Astrocyte (in vitro differentiated cells and primary cell): ENCODE data around the gene PCARE. TPM values are rescaled to one million over a fixed set of nuclear protein-coding genes. Genes with fewer than 3 reads are reported as not detected.
A peak's percentile ranks its signal among the peaks of the same experiment; 100 is the strongest.

Source experiments
- DNase-seq: peaks from one replicate; pipeline ENCODE4 v3.0.0-alpha.2; 2010; ENCODE audit warnings: low read depth
- FAIRE-seq: peaks from 2 replicates; lab custom pipeline; 2011; peaks lifted over from hg19 to GRCh38; lab: Jason Lieb, UNC
- H2AFZ ChIP-seq: 2 replicates; pipeline ENCODE4 v1.6.0; 2012; ENCODE audit warnings: low read depth, low read length, inconsistent platforms
- H3K27ac ChIP-seq: 2 replicates; pipeline ENCODE4 v1.5.1; 2011; ENCODE audit warnings: low read depth, low read length, inconsistent platforms
- H3K27me3 ChIP-seq: 2 replicates; pipeline ENCODE4 v1.6.0; 2011; ENCODE audit warnings: low read length, inconsistent platforms; ENCODE audit not compliant: insufficient read depth
- H3K36me3 ChIP-seq: 2 replicates; pipeline ENCODE4 v1.5.1; 2011; ENCODE audit warnings: low read length, inconsistent platforms; ENCODE audit not compliant: insufficient read depth
- H3K4me1 ChIP-seq: 2 replicates; pipeline ENCODE4 v1.5.1; 2011; ENCODE audit warnings: low read length, inconsistent platforms; ENCODE audit not compliant: insufficient read depth
- H3K4me2 ChIP-seq: 2 replicates; pipeline ENCODE4 v1.6.0; 2012; ENCODE audit warnings: low read length, inconsistent platforms
- H3K4me3 ChIP-seq: 2 replicates; pipeline ENCODE4 v1.5.1; 2011; ENCODE audit warnings: low read depth, mild to moderate bottlenecking, low read length, inconsistent platforms; ENCODE audit not compliant: insufficient read depth
- H3K79me2 ChIP-seq: 2 replicates; pipeline ENCODE4 v1.6.0; 2012; ENCODE audit warnings: mild to moderate bottlenecking, low read length, inconsistent platforms; ENCODE audit not compliant: insufficient read depth
- H3K9ac ChIP-seq: 2 replicates; pipeline ENCODE4 v1.6.0; 2012; ENCODE audit warnings: mild to moderate bottlenecking, low read length, inconsistent platforms
- H3K9me3 ChIP-seq: 2 replicates; pipeline ENCODE4 v1.5.1; 2012; ENCODE audit warnings: low read depth, mild to moderate bottlenecking, low read length, inconsistent platforms; ENCODE audit not compliant: insufficient read depth
- H4K20me1 ChIP-seq: 2 replicates; pipeline ENCODE4 v1.6.0; 2012; ENCODE audit warnings: low read length, inconsistent platforms; ENCODE audit not compliant: insufficient read depth
- H3K27ac Mint-ChIP-seq: one replicate; pipeline ENCODE4 v1.8.0; 2021; ENCODE audit warnings: mild to moderate bottlenecking, mixed read lengths; ENCODE audit not compliant: unreplicated experiment
- H3K27me3 Mint-ChIP-seq: one replicate; pipeline ENCODE4 v1.8.0; 2021; ENCODE audit warnings: low read depth, mixed read lengths; ENCODE audit not compliant: unreplicated experiment
- H3K36me3 Mint-ChIP-seq: one replicate; pipeline ENCODE4 v1.8.0; 2021; ENCODE audit warnings: low read depth, mixed read lengths; ENCODE audit not compliant: unreplicated experiment
- H3K4me1 Mint-ChIP-seq: one replicate; pipeline ENCODE4 v1.8.0; 2021; ENCODE audit warnings: low read depth, mixed read lengths; ENCODE audit not compliant: unreplicated experiment
- H3K4me3 Mint-ChIP-seq: one replicate; pipeline ENCODE4 v1.8.0; 2021; ENCODE audit warnings: mild to moderate bottlenecking, moderate library complexity, mixed read lengths; ENCODE audit not compliant: unreplicated experiment
- H3K9me3 Mint-ChIP-seq: one replicate; pipeline ENCODE4 v1.8.0; 2021; ENCODE audit warnings: mild to moderate bottlenecking, mixed read lengths; ENCODE audit not compliant: unreplicated experiment
- EZH2 ChIP-seq: IDR thresholded peaks from 2 replicates; pipeline ENCODE4 v1.6.1; 2012; ENCODE audit warnings: mild to moderate bottlenecking, low read length, inconsistent platforms; ENCODE audit not compliant: insufficient read depth
- total RNA-seq: library from RNA; stranded (reverse); gene quantifications from 2 replicates; pipeline ENCODE4 v1.2.1, GENCODE V29; 2021
- TF ChIP-seq, protein P1 (sequence below): IDR thresholded peaks from 2 replicates; pipeline ENCODE4 v1.5.1; 2011; ENCODE audit warnings: low read depth, mild to moderate bottlenecking, inconsistent platforms, low read length, moderate library complexity; ENCODE audit not compliant: insufficient read depth

Gene PCARE
- total RNA-seq, 1 donor from 2014 or later, result not detected

DNA sequence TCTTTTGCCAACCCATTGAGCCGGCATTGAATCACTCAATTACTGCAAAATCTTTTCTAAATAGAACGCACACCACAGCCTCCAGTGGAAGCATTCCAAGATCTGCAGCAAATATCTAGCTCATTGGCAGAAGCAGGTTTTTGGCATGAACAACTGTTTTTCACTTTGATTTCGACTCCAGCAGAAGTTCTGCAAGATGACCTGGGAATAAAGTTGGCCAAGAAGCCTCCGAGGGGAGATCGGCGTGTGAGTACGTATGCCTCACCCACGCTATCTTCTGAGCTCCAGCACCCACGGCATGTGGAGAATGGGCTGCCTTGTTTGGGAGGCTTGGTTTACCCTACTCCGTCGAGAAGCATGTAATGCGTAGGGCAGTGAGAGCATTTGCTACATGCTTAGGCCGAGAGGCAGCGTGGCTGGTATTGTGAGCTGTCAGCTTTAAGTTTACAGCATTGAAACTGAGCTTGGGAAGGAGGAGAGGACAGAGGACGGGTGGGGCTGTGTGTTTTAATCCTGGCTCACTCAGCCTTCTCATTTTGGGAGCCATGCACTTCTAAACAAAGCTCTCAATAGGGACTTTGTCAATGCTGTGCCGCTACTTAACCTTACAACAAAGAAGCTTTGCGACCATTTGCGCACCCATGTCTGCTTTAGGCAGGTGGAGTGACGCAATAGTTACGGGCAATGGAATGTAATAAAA, 10.5 kb downstream of the PCARE start:
- no peak overlapping the region for H3K27ac Mint-ChIP-seq
- Histone ChIP-seq H3K9me3 (no peaks in the 10 kb centered on the region), H3K4me2 (peak overlapping the region; percentile 68), H3K4me1 (peaks cover 12% of the 10 kb centered on the region), H2AFZ (peak overlapping the region; percentile 62), H3K9ac (no peak overlapping the region), H3K36me3 (no peaks in the 10 kb centered on the region), H3K4me3 (no peak overlapping the region), H3K27me3 (no peaks in the 10 kb centered on the region), H3K27ac (no peak overlapping the region), H3K79me2 (no peaks in the 10 kb centered on the region), H4K20me1 (no peaks in the 10 kb centered on the region)
- no peaks in the 10 kb centered on the region for H3K9me3 Mint-ChIP-seq
- no peak overlapping the region for H3K4me3 Mint-ChIP-seq
- no peaks in the 10 kb centered on the region for H3K36me3 Mint-ChIP-seq
- peak; percentile 75 for DNase-seq
- TF ChIP-seq EZH2, result no peak
- TF ChIP-seq, protein P1, sequence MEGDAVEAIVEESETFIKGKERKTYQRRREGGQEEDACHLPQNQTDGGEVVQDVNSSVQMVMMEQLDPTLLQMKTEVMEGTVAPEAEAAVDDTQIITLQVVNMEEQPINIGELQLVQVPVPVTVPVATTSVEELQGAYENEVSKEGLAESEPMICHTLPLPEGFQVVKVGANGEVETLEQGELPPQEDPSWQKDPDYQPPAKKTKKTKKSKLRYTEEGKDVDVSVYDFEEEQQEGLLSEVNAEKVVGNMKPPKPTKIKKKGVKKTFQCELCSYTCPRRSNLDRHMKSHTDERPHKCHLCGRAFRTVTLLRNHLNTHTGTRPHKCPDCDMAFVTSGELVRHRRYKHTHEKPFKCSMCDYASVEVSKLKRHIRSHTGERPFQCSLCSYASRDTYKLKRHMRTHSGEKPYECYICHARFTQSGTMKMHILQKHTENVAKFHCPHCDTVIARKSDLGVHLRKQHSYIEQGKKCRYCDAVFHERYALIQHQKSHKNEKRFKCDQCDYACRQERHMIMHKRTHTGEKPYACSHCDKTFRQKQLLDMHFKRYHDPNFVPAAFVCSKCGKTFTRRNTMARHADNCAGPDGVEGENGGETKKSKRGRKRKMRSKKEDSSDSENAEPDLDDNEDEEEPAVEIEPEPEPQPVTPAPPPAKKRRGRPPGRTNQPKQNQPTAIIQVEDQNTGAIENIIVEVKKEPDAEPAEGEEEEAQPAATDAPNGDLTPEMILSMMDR, result no peak
- H3K27me3 Mint-ChIP-seq, result peaks cover 16% of the 10 kb centered on the region
- no peak for FAIRE-seq
- H3K4me1 Mint-ChIP-seq, result peaks cover 6% of the 10 kb centered on the region

DNA sequence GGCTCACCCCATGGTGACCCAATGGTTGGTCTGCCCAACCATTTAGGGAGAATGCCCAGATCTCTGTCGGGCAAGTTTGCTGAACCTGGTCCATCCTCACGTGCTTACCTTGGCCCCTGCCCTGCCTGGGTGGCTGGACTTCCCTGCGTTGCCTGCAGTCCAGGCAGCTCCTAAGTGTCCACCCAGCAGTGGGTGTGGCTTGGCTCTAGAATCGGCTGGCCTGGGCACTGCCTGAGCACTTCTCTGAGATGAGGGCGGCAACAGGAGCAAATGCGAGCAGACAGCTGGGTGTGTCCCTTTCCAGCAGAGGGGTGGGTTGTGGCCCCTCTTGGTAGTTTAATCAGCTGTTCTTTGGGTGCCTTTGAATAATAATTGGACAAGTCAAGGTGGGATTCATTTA, 11.3 kb downstream of the PCARE start:
- Mint-ChIP-seq H3K4me3 (no peak overlapping the region), H3K36me3 (no peaks in the 10 kb centered on the region), H3K27me3 (peaks cover 16% of the 10 kb centered on the region), H3K27ac (no peak overlapping the region), H3K4me1 (peaks cover 6% of the 10 kb centered on the region), H3K9me3 (no peaks in the 10 kb centered on the region)
- Histone ChIP-seq H4K20me1 (no peaks in the 10 kb centered on the region), H2AFZ (no peak overlapping the region), H3K4me3 (no peak overlapping the region), H3K9ac (no peak overlapping the region), H3K27ac (no peak overlapping the region), H3K9me3 (no peaks in the 10 kb centered on the region), H3K4me2 (peak overlapping the region; percentile 68), H3K79me2 (no peaks in the 10 kb centered on the region), H3K27me3 (no peaks in the 10 kb centered on the region), H3K36me3 (no peaks in the 10 kb centered on the region), H3K4me1 (peaks cover 12% of the 10 kb centered on the region)
- DNase-seq (no peak), FAIRE-seq (no peak)
- no peak for TF ChIP-seq EZH2
- TF ChIP-seq, protein P1, result no peak

DNA sequence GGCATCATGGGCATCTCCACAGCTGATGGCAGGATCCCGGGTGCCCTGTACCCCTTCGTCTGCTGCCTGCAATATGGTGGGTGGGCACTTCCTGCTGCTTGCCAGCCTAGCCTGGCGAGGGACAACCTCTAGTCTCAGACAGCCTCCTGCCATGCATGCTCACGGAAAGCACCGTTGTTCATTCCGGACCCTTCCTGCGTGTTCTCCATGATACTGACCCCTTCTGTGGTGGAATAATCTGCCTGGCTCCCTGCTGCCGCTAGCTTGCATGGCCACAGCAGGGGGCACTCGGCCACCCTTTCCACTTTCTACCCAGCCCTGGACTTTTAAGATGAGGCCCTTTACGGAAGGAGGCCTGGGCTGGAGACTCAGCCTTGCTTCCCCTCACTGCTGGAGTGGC, 12.0 kb downstream of the PCARE start:
- FAIRE-seq, result no peak
- peaks cover 6% of the 10 kb centered on the region for H3K4me1 Mint-ChIP-seq
- H4K20me1 ChIP-seq, result no peaks in the 10 kb centered on the region
- H3K9me3 ChIP-seq, result no peaks in the 10 kb centered on the region
- no peaks in the 10 kb centered on the region for H3K9me3 Mint-ChIP-seq
- no peaks in the 10 kb centered on the region for H3K79me2 ChIP-seq
- H3K4me2 ChIP-seq, result no peak overlapping the region
- DNase-seq, result no peak
- H3K4me3 ChIP-seq, result no peak overlapping the region
- H3K4me1 ChIP-seq, result peaks cover 12% of the 10 kb centered on the region
- no peak for TF ChIP-seq EZH2
- TF ChIP-seq, protein P1, result no peak
- no peaks in the 10 kb centered on the region for H3K27me3 ChIP-seq
- H2AFZ ChIP-seq, result no peak overlapping the region
- H3K27me3 Mint-ChIP-seq, result peaks cover 23% of the 10 kb centered on the region
- H3K9ac ChIP-seq, result no peak overlapping the region
- no peaks in the 10 kb centered on the region for H3K36me3 Mint-ChIP-seq
- H3K36me3 ChIP-seq, result no peaks in the 10 kb centered on the region
- H3K27ac ChIP-seq, result no peak overlapping the region
- no peak overlapping the region for H3K4me3 Mint-ChIP-seq
- no peak overlapping the region for H3K27ac Mint-ChIP-seq
